Measurements from ENCODE around the gene MAML2. TPM values are rescaled to one million over a fixed set of nuclear protein-coding genes. Genes with fewer than 3 reads are reported as not detected.

MAML2 gene
- total RNA-seq, 1 experiment from 2014 or later = 2.7 TPM

GRCh38 chr11:95993438-95994298 lies 349.3 kb downstream of the MAML2 start:
- no peaks in the 10 kb centered on the region for H3K27me3 ChIP-seq (ENCODE audit: insufficient read depth, low read length)
- no peak overlapping the region for H3K4me2 ChIP-seq (ENCODE audit: insufficient read depth, insufficient read length, low read length)
- Mint-ChIP-seq H3K36me3 (ENCODE audit: insufficient read depth in 1 of 3, low read depth in 3 of 3) (no peaks in the 10 kb centered on the region), H3K9me3 (no peaks in the 10 kb centered on the region), H3K27ac (peak overlapping the region in 1 of 3 experiments; percentile 22; a peak in 2 of 7 replicates), H3K4me3 (no peak overlapping the region), H3K27me3 (ENCODE audit: low read depth) (no peaks in the 10 kb centered on the region), H3K4me1 (peaks cover 37 to 39% of the 10 kb centered on the region in 2 experiments)
- no peaks in the 10 kb centered on the region for H4K20me1 ChIP-seq (ENCODE audit: control insufficient read depth, insufficient read depth, insufficient read length)
- H2BK20ac ChIP-seq (ENCODE audit: low read depth, low read length, poor library complexity, severe bottlenecking) = no peak overlapping the region
- H3K79me2 ChIP-seq (ENCODE audit: insufficient read depth, low read length) = no peaks in the 10 kb centered on the region
- no peaks in the 10 kb centered on the region for H3K23me2 ChIP-seq (ENCODE audit: insufficient read length, low read depth, low read length, poor library complexity, severe bottlenecking)
- no peak overlapping the region for H2BK5ac ChIP-seq (ENCODE audit: insufficient read length, low read length)
- H3K4ac ChIP-seq (ENCODE audit: low read depth, low read length) = no peak overlapping the region
- H3K14ac ChIP-seq (ENCODE audit: insufficient read depth, low read length) = no peak overlapping the region
- no peak overlapping the region for H3K56ac ChIP-seq (ENCODE audit: insufficient read length, low read depth, low read length)
- peaks cover 10% of the 10 kb centered on the region; the same call in 1 of the 2 replicates for H3K4me1 ChIP-seq (ENCODE audit: insufficient read depth, low read length)
- H4K5ac ChIP-seq (ENCODE audit: insufficient read length, low read depth, low read length) = no peak overlapping the region
- no peak overlapping the region for H2AFZ ChIP-seq (ENCODE audit: low read length)
- WGBS (ENCODE audit: extremely low coverage, insufficient read length, low lambda C conversion rate) = no CpG with 5 or more reads among the region's 10 CpGs
- no peaks in the 10 kb centered on the region for H3K79me1 ChIP-seq (ENCODE audit: insufficient read depth, low read depth, low read length, poor library complexity, severe bottlenecking)
- no peak for TF ChIP-seq CTCF (conservative IDR thresholded peaks at IDR 0.05)
- H3K9ac ChIP-seq (ENCODE audit: extremely low read depth, insufficient read length, low read length) = no peak overlapping the region
- H2AK5ac ChIP-seq (ENCODE audit: insufficient read length, low read length) = no peak overlapping the region
- no peak overlapping the region for H2BK120ac ChIP-seq (ENCODE audit: low read depth, low read length, poor library complexity, severe bottlenecking)
- H2BK15ac ChIP-seq (ENCODE audit: low read depth, low read length) = no peak overlapping the region
- no peak overlapping the region for H2BK12ac ChIP-seq (ENCODE audit: insufficient read length, low read depth, low read length)
- no peak overlapping the region for H3K18ac ChIP-seq (ENCODE audit: insufficient read length, low read depth, low read length)
- no peak overlapping the region for H4K8ac ChIP-seq (replicated peaks; ENCODE audit: insufficient read length, low read depth, low read length)
- H4K91ac ChIP-seq (ENCODE audit: insufficient read length, low read depth, low read length) = no peak overlapping the region
- H3K23ac ChIP-seq (ENCODE audit: insufficient read length, low read depth, low read length) = no peak overlapping the region
- no peak for DNase-seq
- H3K9me3 ChIP-seq (ENCODE audit: control insufficient read depth, low read depth, low read length) = no peaks in the 10 kb centered on the region
- no peak overlapping the region for H3K27ac ChIP-seq (ENCODE audit: insufficient read length, low read depth, low read length)
- no peak overlapping the region for H3T11ph ChIP-seq (ENCODE audit: low read length)
